SK-N-SH (cell line): ENCODE results near the gene SAYSD1. TPM values are rescaled to one million over a fixed set of nuclear protein-coding genes. Genes with fewer than 3 reads are reported as not detected.

ENCODE experiments used
- CTCF ChIA-PET: fragments of 300-600, 350-600 bp; formaldehyde crosslinking; extraction: SDS; loops from one replicate; lab custom pipeline; 2021; lab: Yijun Ruan, JAX
- POLR2A ChIA-PET: fragments of 350-600 bp; sonication (Branson Sonifier 250); formaldehyde crosslinking; extraction: SDS; loops from one replicate; lab custom pipeline; 2020; ENCODE audit warnings: antibody characterized with exemption, inconsistent platforms; lab: Yijun Ruan, JAX
- DNase-seq: peaks from one replicate; pipeline ENCODE4 v3.0.0; 2012
- H2AFZ ChIP-seq: fragments of 200-600 bp; sonication (generic); 2 replicates; pipeline ENCODE4 v1.8.1; 2016; ENCODE audit warnings: antibody characterized with exemption, mild to moderate bottlenecking, low read depth
- H3F3A ChIP-seq: fragments of 200-600 bp; sonication (generic); replicated peaks from 2 replicates; pipeline ENCODE3; 2016; ENCODE audit warnings: antibody characterized with exemption, mild to moderate bottlenecking; ENCODE audit not compliant: insufficient read depth
- H3K27ac ChIP-seq, 2 experiments: fragments of 200-500 bp in 1 of 2; fragments of 200-600 bp in 1 of 2; sonication (Bioruptor generic) in 1 of 2; sonication (generic), shearing (Covaris generic) in 1 of 2; 2 replicates each; pipeline versions ENCODE4 v1.5.1 to v1.6.1; 2014 to 2016; ENCODE audit warnings: low read depth in 2 of 2, inconsistent platforms in 1 of 2, low read length in 1 of 2, mild to moderate bottlenecking in 1 of 2, mixed read lengths in 1 of 2
- H3K27me3 ChIP-seq: fragments of 200-600 bp; sonication (generic), shearing (Covaris generic); 2 replicates; pipeline ENCODE4 v1.6.1; 2016; ENCODE audit warnings: mixed run types; ENCODE audit not compliant: insufficient read depth
- H3K36me3 ChIP-seq, 2 experiments: fragments of 200-500 bp in 1 of 2; fragments of 200-600 bp in 1 of 2; sonication (Bioruptor generic) in 1 of 2; sonication (generic) in 1 of 2; replicated peaks in 1 of 2; 2 replicates each; pipeline versions ENCODE3 to v1.5.1; 2014 to 2016; ENCODE audit warnings: low read length in 1 of 2, mild to moderate bottlenecking in 1 of 2; ENCODE audit not compliant: insufficient read depth in 2 of 2, control insufficient read depth in 1 of 2
- H3K4me1 ChIP-seq, 2 experiments: fragments of 200-500 bp in 1 of 2; fragments of 200-600 bp in 1 of 2; sonication (Bioruptor generic) in 1 of 2; sonication (generic), shearing (Covaris generic) in 1 of 2; 2 replicates each; pipeline versions ENCODE4 v1.5.1 to v1.6.1; 2014 to 2016; ENCODE audit warnings: low read depth in 1 of 2, low read length in 1 of 2, mixed run types in 1 of 2; ENCODE audit not compliant: insufficient read depth in 2 of 2, control insufficient read depth in 1 of 2
- H3K4me2 ChIP-seq: fragments of 200-600 bp; sonication (generic), shearing (Covaris generic); 2 replicates; pipeline ENCODE4 v1.6.1; 2017; ENCODE audit warnings: mixed run types
- H3K4me3 ChIP-seq, 2 experiments: fragments of 200-500 bp in 1 of 2; fragments of 200-600 bp in 1 of 2; sonication (Bioruptor generic) in 1 of 2; sonication (generic), shearing (Covaris generic) in 1 of 2; 2 replicates each; pipeline versions ENCODE4 v1.5.1 to v1.8.1; 2014 to 2016; ENCODE audit warnings: low read depth in 2 of 2, inconsistent platforms in 1 of 2, low read length in 1 of 2, mild to moderate bottlenecking in 1 of 2, mixed read lengths in 1 of 2, moderate library complexity in 1 of 2
- H3K79me2 ChIP-seq: fragments of 200-600 bp; sonication (generic); 2 replicates; pipeline ENCODE4 v1.8.1; 2017; ENCODE audit warnings: mild to moderate bottlenecking; ENCODE audit not compliant: insufficient read depth
- H3K9ac ChIP-seq: fragments of 200-600 bp; sonication (generic); 2 replicates; pipeline ENCODE4 v1.6.1; 2017; ENCODE audit warnings: mixed run types
- H3K9me2 ChIP-seq: fragments of 200-600 bp; sonication (generic); 2 replicates; pipeline ENCODE4 v1.6.1; 2017; ENCODE audit warnings: mixed run types
- H3K9me3 ChIP-seq: fragments of 200-600 bp; sonication (generic); 2 replicates; pipeline ENCODE4 v1.6.1; 2017; ENCODE audit warnings: mixed run types, mild to moderate bottlenecking, moderate library complexity
- H4K20me1 ChIP-seq: fragments of 200-600 bp; sonication (generic); 2 replicates; pipeline ENCODE4 v1.6.1; 2017; ENCODE audit warnings: mild to moderate bottlenecking, mixed run types; ENCODE audit not compliant: insufficient read depth
- FOSL2 ChIP-seq: IDR thresholded peaks from 2 replicates; pipeline ENCODE4 v1.4.0; 2012; ENCODE audit warnings: low read depth, mild to moderate bottlenecking, moderate library complexity, borderline replicate concordance
- GABPA ChIP-seq: IDR thresholded peaks from 2 replicates; pipeline ENCODE4 v1.4.0; 2012; ENCODE audit warnings: low read depth, mild to moderate bottlenecking
- JUND ChIP-seq: IDR thresholded peaks from 2 replicates; pipeline ENCODE4 v1.4.0; 2012
- MXI1 ChIP-seq: IDR thresholded peaks from 2 replicates; pipeline ENCODE4 v1.6.1; 2012; ENCODE audit warnings: mild to moderate bottlenecking, low read depth, low read length, improper control_type of control experiment
- TCF12 ChIP-seq: IDR thresholded peaks from 2 replicates; pipeline ENCODE4 v1.4.0; 2012
- TEAD4 ChIP-seq: IDR thresholded peaks from 2 replicates; pipeline ENCODE4 v1.4.0; 2012; ENCODE audit warnings: mild to moderate bottlenecking, borderline replicate concordance; ENCODE audit not compliant: insufficient read depth
- USF2 ChIP-seq: fragments of 150-350 bp; IDR thresholded peaks from 2 replicates; pipeline ENCODE4 v1.6.1; 2017; ENCODE audit warnings: antibody characterized with exemption, low read length, low read depth, borderline replicate concordance
- ZBTB33 ChIP-seq: IDR thresholded peaks from 2 replicates; pipeline ENCODE4 v1.4.0; 2012; ENCODE audit warnings: low read depth, borderline replicate concordance
- WGBS: methylation state at CpG from one replicate; pipeline ENCODE4 v1.1.6; 2017; ENCODE audit warnings: low lambda C conversion rate; 5-methylcytosine and 5-hydroxymethylcytosine counted together
- polyA plus RNA-seq, 3 experiments: library from polyadenylated mRNA; depleted of rRNA; stranded (reverse); fragments of >200 nt; gene quantifications; 2 replicates each; pipeline ENCODE4 v1.2.3, GENCODE V29; 2012

Gene SAYSD1
- polyA plus RNA-seq, 1 of the 3 experiments (the other 2 are of a cell fraction): 6.1 TPM

GRCh38 chr6:39113788-39114187 lies 1.2 kb downstream of the SAYSD1 start:
- Histone ChIP-seq H3K9me3 (no peaks in the 10 kb centered on the region), H2AFZ (peak overlapping the region; percentile 99; the same call in 1 of the 2 replicates), H4K20me1 (no peaks in the 10 kb centered on the region), H3K4me2 (peak overlapping the region; percentile 73), H3K27me3 (no peaks in the 10 kb centered on the region), H3K9ac (peak overlapping the region; percentile 82; the same call in 1 of the 2 replicates), H3K27ac (no peak overlapping the region; a peak in 1 of 4 replicates), H3K4me3 (peak overlapping the region; percentile 81 to 83; a peak in 3 of 4 replicates), H3K9me2 (no peaks in the 10 kb centered on the region), H3F3A (no peaks in the 10 kb centered on the region), H3K79me2 (0 out of 2 replicates have a peak, but pooled peaks cover 3% of the 10 kb centered on the region), H3K4me1 (peaks cover 0 to 8% of the 10 kb centered on the region in 2 experiments; a peak in 2 of 4 replicates), H3K36me3 (peaks cover 13 to 17% of the 10 kb centered on the region in 2 experiments)
- WGBS: 92% methylated on average over 1 of the region's 1 CpG
- no peak for DNase-seq
- TF ChIP-seq USF2: no peak
- TF ChIP-seq GABPA: no peak
- TF ChIP-seq FOSL2: no peak
- TF ChIP-seq TCF12: no peak
- TF ChIP-seq ZBTB33: no peak
- ChIA-PET POLR2A (interaction anchor here (1.7 kb wide), 1 partner anchor 55 kb away, joined by 3 read pairs; no protein-coding TSS in a partner anchor), CTCF (no interaction called here)

GRCh38 chr6:39111280-39111679 lies 3.7 kb downstream of the SAYSD1 start:
- 87% methylated on average over 5 of the region's 5 CpGs for WGBS
- H3K9ac ChIP-seq: no peak overlapping the region
- no peaks in the 10 kb centered on the region for H4K20me1 ChIP-seq
- no peak overlapping the region for H3K4me2 ChIP-seq
- H3K9me2 ChIP-seq: no peaks in the 10 kb centered on the region
- H3F3A ChIP-seq: no peaks in the 10 kb centered on the region
- TF ChIP-seq JUND: no peak
- no peak for TF ChIP-seq TEAD4
- no peak for TF ChIP-seq ZBTB33
- no peak for TF ChIP-seq MXI1
- TF ChIP-seq GABPA: no peak
- no peak for TF ChIP-seq TCF12
- TF ChIP-seq, all 33 proteins: peak for 0
- Histone ChIP-seq H3K36me3 (peaks cover 13 to 22% of the 10 kb centered on the region in 2 experiments), H3K79me2 (0 out of 2 replicates have a peak, but pooled peaks cover 3% of the 10 kb centered on the region), H3K9me3 (no peaks in the 10 kb centered on the region), H2AFZ (no peak overlapping the region), H3K4me1 (peaks cover 0 to 15% of the 10 kb centered on the region in 2 experiments; a peak in 2 of 4 replicates), H3K4me3 (no peak overlapping the region), H3K27ac (no peak overlapping the region), H3K27me3 (no peaks in the 10 kb centered on the region)
- CTCF ChIA-PET: interaction anchor here (1.2 kb wide), 1 partner anchor 55 kb away, joined by 4 read pairs; no protein-coding TSS in a partner anchor
- no peak for DNase-seq
- POLR2A ChIA-PET: no interaction called here
